ENCODE measurements around the gene MUC4.

- TF ChIP-seq, protein P1, sequence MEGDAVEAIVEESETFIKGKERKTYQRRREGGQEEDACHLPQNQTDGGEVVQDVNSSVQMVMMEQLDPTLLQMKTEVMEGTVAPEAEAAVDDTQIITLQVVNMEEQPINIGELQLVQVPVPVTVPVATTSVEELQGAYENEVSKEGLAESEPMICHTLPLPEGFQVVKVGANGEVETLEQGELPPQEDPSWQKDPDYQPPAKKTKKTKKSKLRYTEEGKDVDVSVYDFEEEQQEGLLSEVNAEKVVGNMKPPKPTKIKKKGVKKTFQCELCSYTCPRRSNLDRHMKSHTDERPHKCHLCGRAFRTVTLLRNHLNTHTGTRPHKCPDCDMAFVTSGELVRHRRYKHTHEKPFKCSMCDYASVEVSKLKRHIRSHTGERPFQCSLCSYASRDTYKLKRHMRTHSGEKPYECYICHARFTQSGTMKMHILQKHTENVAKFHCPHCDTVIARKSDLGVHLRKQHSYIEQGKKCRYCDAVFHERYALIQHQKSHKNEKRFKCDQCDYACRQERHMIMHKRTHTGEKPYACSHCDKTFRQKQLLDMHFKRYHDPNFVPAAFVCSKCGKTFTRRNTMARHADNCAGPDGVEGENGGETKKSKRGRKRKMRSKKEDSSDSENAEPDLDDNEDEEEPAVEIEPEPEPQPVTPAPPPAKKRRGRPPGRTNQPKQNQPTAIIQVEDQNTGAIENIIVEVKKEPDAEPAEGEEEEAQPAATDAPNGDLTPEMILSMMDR (IDR thresholded peaks at IDR 0.05; ENCODE audit: low read length) = no peak
- TF ChIP-seq EZH2 (IDR thresholded peaks at IDR 0.05; ENCODE audit: borderline replicate concordance, low read length) = no peak
These were observed 27.7 kb upstream of the MUC4 start for GRCh38 chr3:195839260-195840010.

Data from OCI-LY1 (cell line).